WTC11 (cell line): Measurements from ENCODE around the gene AQP5. TPM values are rescaled to one million over a fixed set of nuclear protein-coding genes. Genes with fewer than 3 reads are reported as not detected.

Source experiments
- ATAC-seq: fragments of 200-7000 bp; cut with Tn5 transposase; 2 replicates; pipeline ENCODE4 v1.10.0; 2021; ENCODE audit warnings: mild to moderate bottlenecking, moderate library complexity
- CTCF ChIA-PET: fragments of 300-600 bp; sonication (Branson Sonifier 250); formaldehyde crosslinking; loops from one replicate; lab custom pipeline; 2021; ENCODE audit warnings: antibody characterized with exemption; lab: Charles Lee
- POLR2A ChIA-PET: fragments of 350-600 bp; sonication (Branson Sonifier 250); formaldehyde crosslinking; loops from one replicate; lab custom pipeline; 2021; ENCODE audit warnings: antibody characterized with exemption; lab: Charles Lee
- DNase-seq: peaks from one replicate; pipeline ENCODE4 v3.0.0; 2021; ENCODE audit warnings: low spot score
- H3K27ac Mint-ChIP-seq: 2 replicates; pipeline ENCODE4 v1.8.0; 2021; ENCODE audit warnings: mixed read lengths
- H3K27me3 Mint-ChIP-seq: 2 replicates; pipeline ENCODE4 v1.8.0; 2021; ENCODE audit warnings: low read depth, mild to moderate bottlenecking, moderate library complexity, mixed read lengths
- H3K36me3 Mint-ChIP-seq: 2 replicates; pipeline ENCODE4 v1.8.0; 2021; ENCODE audit warnings: mixed read lengths
- H3K4me1 Mint-ChIP-seq: 2 replicates; pipeline ENCODE4 v1.8.0; 2022; ENCODE audit warnings: mixed read lengths
- H3K4me3 Mint-ChIP-seq: 2 replicates; pipeline ENCODE4 v1.8.0; 2021; ENCODE audit warnings: mild to moderate bottlenecking, moderate library complexity, mixed read lengths
- H3K9me3 Mint-ChIP-seq: 2 replicates; pipeline ENCODE4 v1.8.0; 2021; ENCODE audit warnings: mixed read lengths
- ETV6 ChIP-seq: sonication (generic); formaldehyde crosslinking; IDR thresholded peaks from 2 replicates; pipeline ENCODE4 v1.8.1; 2022; ENCODE audit warnings: mild to moderate bottlenecking, missing genetic modification reagents
- KAT7 ChIP-seq: sonication (generic); formaldehyde crosslinking; IDR thresholded peaks from 2 replicates; pipeline ENCODE4 v1.8.1; 2023; ENCODE audit warnings: missing genetic modification reagents, mild to moderate bottlenecking, borderline replicate concordance
- MXD4 ChIP-seq: fragments of 250-450 bp; sonication (Bioruptor Pico); IDR thresholded peaks from 2 replicates; pipeline ENCODE4 v1.8.0; 2021; ENCODE audit warnings: mild to moderate bottlenecking, moderate library complexity, borderline replicate concordance
- RELA ChIP-seq: sonication (generic); formaldehyde crosslinking; IDR thresholded peaks from 2 replicates; pipeline ENCODE4 v1.8.1; 2022; ENCODE audit warnings: missing genetic modification reagents, mild to moderate bottlenecking, borderline replicate concordance
- SMAD3 ChIP-seq: sonication (generic); formaldehyde crosslinking; IDR thresholded peaks from 2 replicates; pipeline ENCODE4 v1.8.0; 2022; ENCODE audit warnings: missing genetic modification reagents, mild to moderate bottlenecking, borderline replicate concordance
- SMAD4 ChIP-seq: sonication (generic); formaldehyde crosslinking; IDR thresholded peaks from 2 replicates; pipeline ENCODE4 v1.8.0; 2022; ENCODE audit warnings: mild to moderate bottlenecking, missing genetic modification reagents
- TEAD1 ChIP-seq: sonication (generic); formaldehyde crosslinking; IDR thresholded peaks from 2 replicates; pipeline ENCODE4 v1.8.0; 2022; ENCODE audit warnings: mild to moderate bottlenecking, missing genetic modification reagents
- ZBTB21 ChIP-seq: sonication (generic); formaldehyde crosslinking; IDR thresholded peaks from 2 replicates; pipeline ENCODE4 v1.8.1; 2023; ENCODE audit warnings: mild to moderate bottlenecking, missing genetic modification reagents, borderline replicate concordance
- ZNF232 ChIP-seq: sonication (generic); formaldehyde crosslinking; IDR thresholded peaks from 2 replicates; pipeline ENCODE4 v1.8.0; 2022; ENCODE audit warnings: mild to moderate bottlenecking, missing genetic modification reagents
- ZNF263 ChIP-seq: sonication (generic); formaldehyde crosslinking; IDR thresholded peaks from 2 replicates; pipeline ENCODE4 v1.8.1; 2022; ENCODE audit warnings: low read depth, mild to moderate bottlenecking, moderate library complexity, missing genetic modification reagents
- ZNF423 ChIP-seq: fragments of 250-450 bp; sonication (Bioruptor Pico); IDR thresholded peaks from 2 replicates; pipeline ENCODE4 v2.1.2; 2022; ENCODE audit warnings: mild to moderate bottlenecking, moderate library complexity
- total RNA-seq: library from RNA; stranded (reverse); gene quantifications from 3 replicates; pipeline ENCODE4 v1.2.3, GENCODE V29; 2021
- TF ChIP-seq, protein P1 (sequence below): fragments of 250-450 bp; sonication (Bioruptor Pico); IDR thresholded peaks from 2 replicates; pipeline ENCODE4 v1.9.0; 2021; ENCODE audit warnings: mild to moderate bottlenecking
- TF ChIP-seq, protein P2 (sequence below): sonication (generic); formaldehyde crosslinking; IDR thresholded peaks from 2 replicates; pipeline ENCODE4 v1.8.1; 2022; ENCODE audit warnings: mild to moderate bottlenecking, moderate library complexity, missing genetic modification reagents
- TF ChIP-seq, protein P3 (sequence below): sonication (generic); formaldehyde crosslinking; IDR thresholded peaks from 2 replicates; pipeline ENCODE4 v1.8.1; 2023; ENCODE audit warnings: mild to moderate bottlenecking, missing genetic modification reagents, moderate library complexity
- TF ChIP-seq, protein P4 (sequence below): sonication (generic); formaldehyde crosslinking; IDR thresholded peaks from 2 replicates; pipeline ENCODE4 v1.8.1; 2023; ENCODE audit warnings: mild to moderate bottlenecking, missing genetic modification reagents, moderate library complexity
- TF ChIP-seq, protein P5 (sequence below): sonication (generic); formaldehyde crosslinking; IDR thresholded peaks from 2 replicates; pipeline ENCODE4 v1.8.0; 2022; ENCODE audit warnings: mild to moderate bottlenecking, missing genetic modification reagents
- TF ChIP-seq, protein P6 (sequence below): sonication (generic); formaldehyde crosslinking; IDR thresholded peaks from 2 replicates; pipeline ENCODE4 v1.8.1; 2023; ENCODE audit warnings: mild to moderate bottlenecking, missing genetic modification reagents, borderline replicate concordance
- TF ChIP-seq, protein P7 (sequence below): fragments of 250-450 bp; sonication (Bioruptor Pico); IDR thresholded peaks from 2 replicates; pipeline ENCODE4 v2.1.2; 2022; ENCODE audit warnings: mild to moderate bottlenecking, moderate library complexity
- TF ChIP-seq, protein P8 (sequence below): sonication (generic); formaldehyde crosslinking; IDR thresholded peaks from 2 replicates; pipeline ENCODE4 v1.8.0; 2022; ENCODE audit warnings: mild to moderate bottlenecking, missing genetic modification reagents

Gene AQP5
- total RNA-seq, 1 experiment from 2014 or later: 2.8 TPM

DNA sequence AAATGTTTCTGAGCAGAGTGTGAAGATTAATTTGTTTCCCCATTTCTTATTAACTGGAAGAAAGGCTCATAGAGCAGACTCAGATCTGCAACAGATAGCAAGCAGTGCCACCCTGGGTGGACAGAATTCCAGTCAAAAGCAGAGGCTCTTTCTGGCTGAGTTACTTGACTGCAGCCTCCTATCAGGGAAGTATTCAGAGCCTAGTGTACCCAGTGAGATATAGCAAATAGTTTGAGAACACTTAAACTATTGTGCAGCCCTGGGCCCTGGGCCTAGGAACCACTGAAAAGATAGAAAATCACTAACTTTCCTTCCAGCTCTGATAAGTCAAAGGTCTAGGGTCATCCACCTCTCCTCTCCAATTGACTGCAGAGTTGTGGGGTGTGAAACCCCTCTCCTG, 22.4 kb upstream of the AQP5 start (continued):
- TF ChIP-seq, protein P1, sequence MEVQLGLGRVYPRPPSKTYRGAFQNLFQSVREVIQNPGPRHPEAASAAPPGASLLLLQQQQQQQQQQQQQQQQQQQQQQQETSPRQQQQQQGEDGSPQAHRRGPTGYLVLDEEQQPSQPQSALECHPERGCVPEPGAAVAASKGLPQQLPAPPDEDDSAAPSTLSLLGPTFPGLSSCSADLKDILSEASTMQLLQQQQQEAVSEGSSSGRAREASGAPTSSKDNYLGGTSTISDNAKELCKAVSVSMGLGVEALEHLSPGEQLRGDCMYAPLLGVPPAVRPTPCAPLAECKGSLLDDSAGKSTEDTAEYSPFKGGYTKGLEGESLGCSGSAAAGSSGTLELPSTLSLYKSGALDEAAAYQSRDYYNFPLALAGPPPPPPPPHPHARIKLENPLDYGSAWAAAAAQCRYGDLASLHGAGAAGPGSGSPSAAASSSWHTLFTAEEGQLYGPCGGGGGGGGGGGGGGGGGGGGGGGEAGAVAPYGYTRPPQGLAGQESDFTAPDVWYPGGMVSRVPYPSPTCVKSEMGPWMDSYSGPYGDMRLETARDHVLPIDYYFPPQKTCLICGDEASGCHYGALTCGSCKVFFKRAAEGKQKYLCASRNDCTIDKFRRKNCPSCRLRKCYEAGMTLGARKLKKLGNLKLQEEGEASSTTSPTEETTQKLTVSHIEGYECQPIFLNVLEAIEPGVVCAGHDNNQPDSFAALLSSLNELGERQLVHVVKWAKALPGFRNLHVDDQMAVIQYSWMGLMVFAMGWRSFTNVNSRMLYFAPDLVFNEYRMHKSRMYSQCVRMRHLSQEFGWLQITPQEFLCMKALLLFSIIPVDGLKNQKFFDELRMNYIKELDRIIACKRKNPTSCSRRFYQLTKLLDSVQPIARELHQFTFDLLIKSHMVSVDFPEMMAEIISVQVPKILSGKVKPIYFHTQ (CRISPR knock-in tag): no peak
- TF ChIP-seq MXD4 (CRISPR knock-in tag) (no peak), ETV6 (CRISPR knock-in tag) (no peak), ZNF263 (no peak), ZNF423 (CRISPR knock-in tag) (no peak), KAT7 (CRISPR knock-in tag) (no peak), ZNF232 (CRISPR knock-in tag) (no peak), ZBTB21 (CRISPR knock-in tag) (no peak)
- TF ChIP-seq, protein P2, sequence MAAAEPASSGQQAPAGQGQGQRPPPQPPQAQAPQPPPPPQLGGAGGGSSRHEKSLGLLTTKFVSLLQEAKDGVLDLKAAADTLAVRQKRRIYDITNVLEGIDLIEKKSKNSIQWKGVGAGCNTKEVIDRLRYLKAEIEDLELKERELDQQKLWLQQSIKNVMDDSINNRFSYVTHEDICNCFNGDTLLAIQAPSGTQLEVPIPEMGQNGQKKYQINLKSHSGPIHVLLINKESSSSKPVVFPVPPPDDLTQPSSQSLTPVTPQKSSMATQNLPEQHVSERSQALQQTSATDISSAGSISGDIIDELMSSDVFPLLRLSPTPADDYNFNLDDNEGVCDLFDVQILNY: no peak
- TF ChIP-seq, protein P3, sequence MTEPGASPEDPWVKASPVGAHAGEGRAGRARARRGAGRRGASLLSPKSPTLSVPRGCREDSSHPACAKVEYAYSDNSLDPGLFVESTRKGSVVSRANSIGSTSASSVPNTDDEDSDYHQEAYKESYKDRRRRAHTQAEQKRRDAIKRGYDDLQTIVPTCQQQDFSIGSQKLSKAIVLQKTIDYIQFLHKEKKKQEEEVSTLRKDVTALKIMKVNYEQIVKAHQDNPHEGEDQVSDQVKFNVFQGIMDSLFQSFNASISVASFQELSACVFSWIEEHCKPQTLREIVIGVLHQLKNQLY (CRISPR knock-in tag): no peak
- TF ChIP-seq, protein P4, sequence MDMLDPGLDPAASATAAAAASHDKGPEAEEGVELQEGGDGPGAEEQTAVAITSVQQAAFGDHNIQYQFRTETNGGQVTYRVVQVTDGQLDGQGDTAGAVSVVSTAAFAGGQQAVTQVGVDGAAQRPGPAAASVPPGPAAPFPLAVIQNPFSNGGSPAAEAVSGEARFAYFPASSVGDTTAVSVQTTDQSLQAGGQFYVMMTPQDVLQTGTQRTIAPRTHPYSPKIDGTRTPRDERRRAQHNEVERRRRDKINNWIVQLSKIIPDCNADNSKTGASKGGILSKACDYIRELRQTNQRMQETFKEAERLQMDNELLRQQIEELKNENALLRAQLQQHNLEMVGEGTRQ (CRISPR knock-in tag): no peak
- TF ChIP-seq, protein P5, sequence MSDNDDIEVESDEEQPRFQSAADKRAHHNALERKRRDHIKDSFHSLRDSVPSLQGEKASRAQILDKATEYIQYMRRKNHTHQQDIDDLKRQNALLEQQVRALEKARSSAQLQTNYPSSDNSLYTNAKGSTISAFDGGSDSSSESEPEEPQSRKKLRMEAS: no peak
- TF ChIP-seq, protein P6, sequence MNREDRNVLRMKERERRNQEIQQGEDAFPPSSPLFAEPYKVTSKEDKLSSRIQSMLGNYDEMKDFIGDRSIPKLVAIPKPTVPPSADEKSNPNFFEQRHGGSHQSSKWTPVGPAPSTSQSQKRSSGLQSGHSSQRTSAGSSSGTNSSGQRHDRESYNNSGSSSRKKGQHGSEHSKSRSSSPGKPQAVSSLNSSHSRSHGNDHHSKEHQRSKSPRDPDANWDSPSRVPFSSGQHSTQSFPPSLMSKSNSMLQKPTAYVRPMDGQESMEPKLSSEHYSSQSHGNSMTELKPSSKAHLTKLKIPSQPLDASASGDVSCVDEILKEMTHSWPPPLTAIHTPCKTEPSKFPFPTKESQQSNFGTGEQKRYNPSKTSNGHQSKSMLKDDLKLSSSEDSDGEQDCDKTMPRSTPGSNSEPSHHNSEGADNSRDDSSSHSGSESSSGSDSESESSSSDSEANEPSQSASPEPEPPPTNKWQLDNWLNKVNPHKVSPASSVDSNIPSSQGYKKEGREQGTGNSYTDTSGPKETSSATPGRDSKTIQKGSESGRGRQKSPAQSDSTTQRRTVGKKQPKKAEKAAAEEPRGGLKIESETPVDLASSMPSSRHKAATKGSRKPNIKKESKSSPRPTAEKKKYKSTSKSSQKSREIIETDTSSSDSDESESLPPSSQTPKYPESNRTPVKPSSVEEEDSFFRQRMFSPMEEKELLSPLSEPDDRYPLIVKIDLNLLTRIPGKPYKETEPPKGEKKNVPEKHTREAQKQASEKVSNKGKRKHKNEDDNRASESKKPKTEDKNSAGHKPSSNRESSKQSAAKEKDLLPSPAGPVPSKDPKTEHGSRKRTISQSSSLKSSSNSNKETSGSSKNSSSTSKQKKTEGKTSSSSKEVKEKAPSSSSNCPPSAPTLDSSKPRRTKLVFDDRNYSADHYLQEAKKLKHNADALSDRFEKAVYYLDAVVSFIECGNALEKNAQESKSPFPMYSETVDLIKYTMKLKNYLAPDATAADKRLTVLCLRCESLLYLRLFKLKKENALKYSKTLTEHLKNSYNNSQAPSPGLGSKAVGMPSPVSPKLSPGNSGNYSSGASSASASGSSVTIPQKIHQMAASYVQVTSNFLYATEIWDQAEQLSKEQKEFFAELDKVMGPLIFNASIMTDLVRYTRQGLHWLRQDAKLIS: no peak
- TF ChIP-seq, protein P7, sequence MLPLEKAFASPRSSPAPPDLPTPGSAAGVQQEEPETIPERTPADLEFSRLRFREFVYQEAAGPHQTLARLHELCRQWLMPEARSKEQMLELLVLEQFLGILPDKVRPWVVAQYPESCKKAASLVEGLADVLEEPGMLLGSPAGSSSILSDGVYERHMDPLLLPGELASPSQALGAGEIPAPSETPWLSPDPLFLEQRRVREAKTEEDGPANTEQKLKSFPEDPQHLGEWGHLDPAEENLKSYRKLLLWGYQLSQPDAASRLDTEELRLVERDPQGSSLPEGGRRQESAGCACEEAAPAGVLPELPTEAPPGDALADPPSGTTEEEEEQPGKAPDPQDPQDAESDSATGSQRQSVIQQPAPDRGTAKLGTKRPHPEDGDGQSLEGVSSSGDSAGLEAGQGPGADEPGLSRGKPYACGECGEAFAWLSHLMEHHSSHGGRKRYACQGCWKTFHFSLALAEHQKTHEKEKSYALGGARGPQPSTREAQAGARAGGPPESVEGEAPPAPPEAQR (CRISPR knock-in tag): no peak
- TF ChIP-seq, all 79 proteins: peak for 0

DNA sequence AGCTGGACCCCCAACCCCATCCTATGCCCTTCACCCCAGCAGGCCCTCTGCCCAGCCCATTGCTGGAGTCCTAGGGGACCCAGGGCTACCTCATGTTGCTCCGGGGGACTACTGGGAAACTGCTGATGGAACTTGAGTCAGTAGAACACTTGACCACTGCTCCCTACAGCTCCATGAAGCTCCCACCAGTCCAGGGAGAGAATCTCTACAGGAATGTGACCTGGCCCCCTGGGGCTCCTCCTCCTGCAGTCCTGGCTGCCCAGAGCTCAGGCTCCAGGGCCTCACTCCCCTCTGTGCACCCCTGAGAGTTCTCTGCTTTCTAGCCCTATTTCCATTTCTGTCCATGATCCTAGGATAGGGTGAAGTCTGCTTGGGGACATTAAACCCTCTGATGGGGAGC, 22.0 kb upstream of the AQP5 start:
- POLR2A ChIA-PET: no interaction called here
- Mint-ChIP-seq H3K36me3 (no peaks in the 10 kb centered on the region), H3K4me1 (peaks cover 16% of the 10 kb centered on the region)
- TF ChIP-seq SMAD4 (CRISPR knock-in tag) (no peak), RELA (CRISPR knock-in tag) (no peak), SMAD3 (CRISPR knock-in tag) (no peak), ZBTB21 (CRISPR knock-in tag) (no peak), TEAD1 (CRISPR knock-in tag) (no peak)
- TF ChIP-seq, protein P8, sequence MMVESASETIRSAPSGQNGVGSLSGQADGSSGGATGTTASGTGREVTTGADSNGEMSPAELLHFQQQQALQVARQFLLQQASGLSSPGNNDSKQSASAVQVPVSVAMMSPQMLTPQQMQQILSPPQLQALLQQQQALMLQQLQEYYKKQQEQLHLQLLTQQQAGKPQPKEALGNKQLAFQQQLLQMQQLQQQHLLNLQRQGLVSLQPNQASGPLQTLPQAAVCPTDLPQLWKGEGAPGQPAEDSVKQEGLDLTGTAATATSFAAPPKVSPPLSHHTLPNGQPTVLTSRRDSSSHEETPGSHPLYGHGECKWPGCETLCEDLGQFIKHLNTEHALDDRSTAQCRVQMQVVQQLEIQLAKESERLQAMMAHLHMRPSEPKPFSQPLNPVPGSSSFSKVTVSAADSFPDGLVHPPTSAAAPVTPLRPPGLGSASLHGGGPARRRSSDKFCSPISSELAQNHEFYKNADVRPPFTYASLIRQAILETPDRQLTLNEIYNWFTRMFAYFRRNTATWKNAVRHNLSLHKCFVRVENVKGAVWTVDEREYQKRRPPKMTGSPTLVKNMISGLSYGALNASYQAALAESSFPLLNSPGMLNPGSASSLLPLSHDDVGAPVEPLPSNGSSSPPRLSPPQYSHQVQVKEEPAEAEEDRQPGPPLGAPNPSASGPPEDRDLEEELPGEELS (CRISPR knock-in tag): no peak
- TF ChIP-seq, all 79 proteins: peak for 0
- ATAC-seq (no peak), DNase-seq (no peak)
- Mint-ChIP-seq H3K27ac (no peak overlapping the region), H3K9me3 (no peaks in the 10 kb centered on the region), H3K27me3 (no peaks in the 10 kb centered on the region; the same call in 1 of the 2 replicates), H3K4me3 (no peak overlapping the region)
- CTCF ChIA-PET: interaction anchor here (1.0 to 1.9 kb wide), 3 partner anchors 27 to 117 kb away, joined by 3 to 9 read pairs (median 4); no protein-coding TSS in a partner anchor
